ENCODE results near the gene MRPL45. TPM values are rescaled to one million over a fixed set of nuclear protein-coding genes. Genes with fewer than 3 reads are reported as not detected.
A peak's percentile ranks its signal among the peaks of the same experiment; 100 is the strongest.

The MRPL45 gene
- total and polyA plus RNA-seq, 2 experiments from 2014 or later: 42.6 to 63.9 TPM

DNA sequence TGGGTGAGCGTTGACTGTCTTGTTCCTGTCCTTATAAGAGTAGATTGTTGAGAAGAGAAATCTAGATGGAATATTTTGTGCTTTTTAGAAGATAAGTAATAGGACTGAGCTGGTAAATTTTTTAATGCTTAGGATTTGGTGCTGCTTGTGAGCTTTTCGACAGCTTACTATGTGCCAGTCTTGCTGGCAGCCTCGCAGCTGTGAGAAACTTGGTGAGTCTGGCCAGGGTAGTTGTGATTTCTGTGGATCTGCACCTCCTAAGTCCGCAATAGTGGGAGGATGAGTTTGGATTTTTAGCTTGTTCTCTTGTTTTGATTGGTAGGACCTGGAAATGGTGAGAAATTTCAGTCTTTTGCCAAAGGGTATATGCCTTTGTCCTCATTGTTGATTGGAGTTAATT lies 58.3 kb downstream of the MRPL45 start:
- H3K36me3 Mint-ChIP-seq (ENCODE audit: low read depth): no peaks in the 10 kb centered on the region; the same call in 2 of the 3 replicates
- no peak overlapping the region for H3K4me2 ChIP-seq
- no peak overlapping the region for H3K27ac ChIP-seq (ENCODE audit: low read depth)
- ATAC-seq (no peak), DNase-seq (ENCODE audit: low spot score) (no peak)
- peaks cover 59% of the 10 kb centered on the region for H3K4me1 Mint-ChIP-seq
- H3K4me3 ChIP-seq: no peak overlapping the region
- H2AFZ ChIP-seq: no peak overlapping the region
- peaks cover 74% of the 10 kb centered on the region for H3K79me2 ChIP-seq (replicated peaks; ENCODE audit: insufficient read depth)
- peaks cover 19% of the 10 kb centered on the region for H4K20me1 ChIP-seq (replicated peaks; ENCODE audit: insufficient read depth)
- H3K36me3 ChIP-seq (ENCODE audit: insufficient read depth): no peaks in the 10 kb centered on the region
- peak overlapping the region; percentile 8; the same call in 1 of the 3 replicates for H3K4me3 Mint-ChIP-seq
- H3K27me3 ChIP-seq (ENCODE audit: insufficient read depth): peaks cover 5% of the 10 kb centered on the region; the same call in 1 of the 2 replicates
- TF ChIP-seq, protein P1, sequence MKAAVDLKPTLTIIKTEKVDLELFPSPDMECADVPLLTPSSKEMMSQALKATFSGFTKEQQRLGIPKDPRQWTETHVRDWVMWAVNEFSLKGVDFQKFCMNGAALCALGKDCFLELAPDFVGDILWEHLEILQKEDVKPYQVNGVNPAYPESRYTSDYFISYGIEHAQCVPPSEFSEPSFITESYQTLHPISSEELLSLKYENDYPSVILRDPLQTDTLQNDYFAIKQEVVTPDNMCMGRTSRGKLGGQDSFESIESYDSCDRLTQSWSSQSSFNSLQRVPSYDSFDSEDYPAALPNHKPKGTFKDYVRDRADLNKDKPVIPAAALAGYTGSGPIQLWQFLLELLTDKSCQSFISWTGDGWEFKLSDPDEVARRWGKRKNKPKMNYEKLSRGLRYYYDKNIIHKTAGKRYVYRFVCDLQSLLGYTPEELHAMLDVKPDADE (IDR thresholded peaks at IDR 0.05): no peak
- TF ChIP-seq ZNF331 (CRISPR knock-in tag; IDR thresholded peaks at IDR 0.05; ENCODE audit: low read depth) (no peak), STAT1 (IDR thresholded peaks at IDR 0.05; ENCODE audit: unreplicated experiment) (no peak), ZNF114 (CRISPR knock-in tag; IDR thresholded peaks at IDR 0.05) (no peak), POLR2AphosphoS5 (IDR thresholded peaks at IDR 0.05; ENCODE audit: low read depth) (no peak), EZH2phosphoT487 (IDR thresholded peaks at IDR 0.05; ENCODE audit: unreplicated experiment) (no peak), NANOG (IDR thresholded peaks at IDR 0.05; ENCODE audit: borderline replicate concordance) (no peak), JUNB (IDR thresholded peaks at IDR 0.05; ENCODE audit: unreplicated experiment) (no peak), EZH2 (IDR thresholded peaks at IDR 0.05; ENCODE audit: low read depth, unreplicated experiment) (no peak)
- TF ChIP-seq, protein P2, sequence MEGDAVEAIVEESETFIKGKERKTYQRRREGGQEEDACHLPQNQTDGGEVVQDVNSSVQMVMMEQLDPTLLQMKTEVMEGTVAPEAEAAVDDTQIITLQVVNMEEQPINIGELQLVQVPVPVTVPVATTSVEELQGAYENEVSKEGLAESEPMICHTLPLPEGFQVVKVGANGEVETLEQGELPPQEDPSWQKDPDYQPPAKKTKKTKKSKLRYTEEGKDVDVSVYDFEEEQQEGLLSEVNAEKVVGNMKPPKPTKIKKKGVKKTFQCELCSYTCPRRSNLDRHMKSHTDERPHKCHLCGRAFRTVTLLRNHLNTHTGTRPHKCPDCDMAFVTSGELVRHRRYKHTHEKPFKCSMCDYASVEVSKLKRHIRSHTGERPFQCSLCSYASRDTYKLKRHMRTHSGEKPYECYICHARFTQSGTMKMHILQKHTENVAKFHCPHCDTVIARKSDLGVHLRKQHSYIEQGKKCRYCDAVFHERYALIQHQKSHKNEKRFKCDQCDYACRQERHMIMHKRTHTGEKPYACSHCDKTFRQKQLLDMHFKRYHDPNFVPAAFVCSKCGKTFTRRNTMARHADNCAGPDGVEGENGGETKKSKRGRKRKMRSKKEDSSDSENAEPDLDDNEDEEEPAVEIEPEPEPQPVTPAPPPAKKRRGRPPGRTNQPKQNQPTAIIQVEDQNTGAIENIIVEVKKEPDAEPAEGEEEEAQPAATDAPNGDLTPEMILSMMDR (conservative IDR thresholded peaks at IDR 0.05; ENCODE audit: low read depth in 2 of 2): no peak
- TF ChIP-seq, protein P3, sequence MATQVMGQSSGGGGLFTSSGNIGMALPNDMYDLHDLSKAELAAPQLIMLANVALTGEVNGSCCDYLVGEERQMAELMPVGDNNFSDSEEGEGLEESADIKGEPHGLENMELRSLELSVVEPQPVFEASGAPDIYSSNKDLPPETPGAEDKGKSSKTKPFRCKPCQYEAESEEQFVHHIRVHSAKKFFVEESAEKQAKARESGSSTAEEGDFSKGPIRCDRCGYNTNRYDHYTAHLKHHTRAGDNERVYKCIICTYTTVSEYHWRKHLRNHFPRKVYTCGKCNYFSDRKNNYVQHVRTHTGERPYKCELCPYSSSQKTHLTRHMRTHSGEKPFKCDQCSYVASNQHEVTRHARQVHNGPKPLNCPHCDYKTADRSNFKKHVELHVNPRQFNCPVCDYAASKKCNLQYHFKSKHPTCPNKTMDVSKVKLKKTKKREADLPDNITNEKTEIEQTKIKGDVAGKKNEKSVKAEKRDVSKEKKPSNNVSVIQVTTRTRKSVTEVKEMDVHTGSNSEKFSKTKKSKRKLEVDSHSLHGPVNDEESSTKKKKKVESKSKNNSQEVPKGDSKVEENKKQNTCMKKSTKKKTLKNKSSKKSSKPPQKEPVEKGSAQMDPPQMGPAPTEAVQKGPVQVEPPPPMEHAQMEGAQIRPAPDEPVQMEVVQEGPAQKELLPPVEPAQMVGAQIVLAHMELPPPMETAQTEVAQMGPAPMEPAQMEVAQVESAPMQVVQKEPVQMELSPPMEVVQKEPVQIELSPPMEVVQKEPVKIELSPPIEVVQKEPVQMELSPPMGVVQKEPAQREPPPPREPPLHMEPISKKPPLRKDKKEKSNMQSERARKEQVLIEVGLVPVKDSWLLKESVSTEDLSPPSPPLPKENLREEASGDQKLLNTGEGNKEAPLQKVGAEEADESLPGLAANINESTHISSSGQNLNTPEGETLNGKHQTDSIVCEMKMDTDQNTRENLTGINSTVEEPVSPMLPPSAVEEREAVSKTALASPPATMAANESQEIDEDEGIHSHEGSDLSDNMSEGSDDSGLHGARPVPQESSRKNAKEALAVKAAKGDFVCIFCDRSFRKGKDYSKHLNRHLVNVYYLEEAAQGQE (IDR thresholded peaks at IDR 0.05; ENCODE audit: unreplicated experiment): no peak
- TF ChIP-seq, protein P4, sequence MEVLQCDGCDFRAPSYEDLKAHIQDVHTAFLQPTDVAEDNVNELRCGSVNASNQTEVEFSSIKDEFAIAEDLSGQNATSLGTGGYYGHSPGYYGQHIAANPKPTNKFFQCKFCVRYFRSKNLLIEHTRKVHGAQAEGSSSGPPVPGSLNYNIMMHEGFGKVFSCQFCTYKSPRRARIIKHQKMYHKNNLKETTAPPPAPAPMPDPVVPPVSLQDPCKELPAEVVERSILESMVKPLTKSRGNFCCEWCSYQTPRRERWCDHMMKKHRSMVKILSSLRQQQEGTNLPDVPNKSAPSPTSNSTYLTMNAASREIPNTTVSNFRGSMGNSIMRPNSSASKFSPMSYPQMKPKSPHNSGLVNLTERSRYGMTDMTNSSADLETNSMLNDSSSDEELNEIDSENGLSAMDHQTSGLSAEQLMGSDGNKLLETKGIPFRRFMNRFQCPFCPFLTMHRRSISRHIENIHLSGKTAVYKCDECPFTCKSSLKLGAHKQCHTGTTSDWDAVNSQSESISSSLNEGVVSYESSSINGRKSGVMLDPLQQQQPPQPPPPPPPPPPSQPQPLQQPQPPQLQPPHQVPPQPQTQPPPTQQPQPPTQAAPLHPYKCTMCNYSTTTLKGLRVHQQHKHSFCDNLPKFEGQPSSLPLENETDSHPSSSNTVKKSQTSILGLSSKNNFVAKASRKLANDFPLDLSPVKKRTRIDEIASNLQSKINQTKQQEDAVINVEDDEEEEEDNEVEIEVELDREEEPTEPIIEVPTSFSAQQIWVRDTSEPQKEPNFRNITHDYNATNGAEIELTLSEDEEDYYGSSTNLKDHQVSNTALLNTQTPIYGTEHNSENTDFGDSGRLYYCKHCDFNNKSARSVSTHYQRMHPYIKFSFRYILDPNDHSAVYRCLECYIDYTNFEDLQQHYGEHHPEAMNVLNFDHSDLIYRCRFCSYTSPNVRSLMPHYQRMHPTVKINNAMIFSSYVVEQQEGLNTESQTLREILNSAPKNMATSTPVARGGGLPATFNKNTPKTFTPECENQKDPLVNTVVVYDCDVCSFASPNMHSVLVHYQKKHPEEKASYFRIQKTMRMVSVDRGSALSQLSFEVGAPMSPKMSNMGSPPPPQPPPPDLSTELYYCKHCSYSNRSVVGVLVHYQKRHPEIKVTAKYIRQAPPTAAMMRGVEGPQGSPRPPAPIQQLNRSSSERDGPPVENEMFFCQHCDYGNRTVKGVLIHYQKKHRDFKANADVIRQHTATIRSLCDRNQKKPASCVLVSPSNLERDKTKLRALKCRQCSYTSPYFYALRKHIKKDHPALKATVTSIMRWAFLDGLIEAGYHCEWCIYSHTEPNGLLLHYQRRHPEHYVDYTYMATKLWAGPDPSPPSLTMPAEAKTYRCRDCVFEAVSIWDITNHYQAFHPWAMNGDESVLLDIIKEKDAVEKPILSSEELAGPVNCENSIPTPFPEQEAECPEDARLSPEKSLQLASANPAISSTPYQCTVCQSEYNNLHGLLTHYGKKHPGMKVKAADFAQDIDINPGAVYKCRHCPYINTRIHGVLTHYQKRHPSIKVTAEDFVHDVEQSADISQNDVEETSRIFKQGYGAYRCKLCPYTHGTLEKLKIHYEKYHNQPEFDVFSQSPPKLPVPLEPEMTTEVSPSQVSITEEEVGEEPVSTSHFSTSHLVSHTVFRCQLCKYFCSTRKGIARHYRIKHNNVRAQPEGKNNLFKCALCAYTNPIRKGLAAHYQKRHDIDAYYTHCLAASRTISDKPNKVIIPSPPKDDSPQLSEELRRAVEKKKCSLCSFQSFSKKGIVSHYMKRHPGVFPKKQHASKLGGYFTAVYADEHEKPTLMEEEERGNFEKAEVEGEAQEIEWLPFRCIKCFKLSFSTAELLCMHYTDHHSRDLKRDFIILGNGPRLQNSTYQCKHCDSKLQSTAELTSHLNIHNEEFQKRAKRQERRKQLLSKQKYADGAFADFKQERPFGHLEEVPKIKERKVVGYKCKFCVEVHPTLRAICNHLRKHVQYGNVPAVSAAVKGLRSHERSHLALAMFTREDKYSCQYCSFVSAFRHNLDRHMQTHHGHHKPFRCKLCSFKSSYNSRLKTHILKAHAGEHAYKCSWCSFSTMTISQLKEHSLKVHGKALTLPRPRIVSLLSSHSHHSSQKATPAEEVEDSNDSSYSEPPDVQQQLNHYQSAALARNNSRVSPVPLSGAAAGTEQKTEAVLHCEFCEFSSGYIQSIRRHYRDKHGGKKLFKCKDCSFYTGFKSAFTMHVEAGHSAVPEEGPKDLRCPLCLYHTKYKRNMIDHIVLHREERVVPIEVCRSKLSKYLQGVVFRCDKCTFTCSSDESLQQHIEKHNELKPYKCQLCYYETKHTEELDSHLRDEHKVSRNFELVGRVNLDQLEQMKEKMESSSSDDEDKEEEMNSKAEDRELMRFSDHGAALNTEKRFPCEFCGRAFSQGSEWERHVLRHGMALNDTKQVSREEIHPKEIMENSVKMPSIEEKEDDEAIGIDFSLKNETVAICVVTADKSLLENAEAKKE (CRISPR knock-in tag; IDR thresholded peaks at IDR 0.05): no peak
- H3K4me1 ChIP-seq (ENCODE audit: insufficient read depth): peaks cover 52% of the 10 kb centered on the region
- H3F3A ChIP-seq (replicated peaks; ENCODE audit: low read depth): peaks cover 17% of the 10 kb centered on the region; the same call in 1 of the 2 replicates
- no peak overlapping the region for H3K27ac Mint-ChIP-seq
- H3K9me2 ChIP-seq (ENCODE audit: insufficient read depth): no peaks in the 10 kb centered on the region
- peaks cover 6% of the 10 kb centered on the region for H3K27me3 Mint-ChIP-seq (ENCODE audit: insufficient read depth, low read depth, poor library complexity)
- H3K9me3 Mint-ChIP-seq: no peaks in the 10 kb centered on the region

All from GM23338 (cell line).